Stimulated activated CD8-positive, alpha-beta memory T cell treated with anti-CD3 and anti-CD28 coated beads, Interleukin-15, amount 100 ng/mL, for 24 hours (primary cell): ENCODE results near the gene RHBDF1.
"Not testable (repeated sequence)": the region's sequence is repeated elsewhere in the genome, so short reads cannot be mapped to it uniquely, and the experiment has no call there.

ENCODE experiments used
- DNase-seq: peaks from one replicate; pipeline ENCODE4 v3.0.0-alpha.2; 2020; ENCODE audit warnings: low read depth

Gene RHBDF1

DNA sequence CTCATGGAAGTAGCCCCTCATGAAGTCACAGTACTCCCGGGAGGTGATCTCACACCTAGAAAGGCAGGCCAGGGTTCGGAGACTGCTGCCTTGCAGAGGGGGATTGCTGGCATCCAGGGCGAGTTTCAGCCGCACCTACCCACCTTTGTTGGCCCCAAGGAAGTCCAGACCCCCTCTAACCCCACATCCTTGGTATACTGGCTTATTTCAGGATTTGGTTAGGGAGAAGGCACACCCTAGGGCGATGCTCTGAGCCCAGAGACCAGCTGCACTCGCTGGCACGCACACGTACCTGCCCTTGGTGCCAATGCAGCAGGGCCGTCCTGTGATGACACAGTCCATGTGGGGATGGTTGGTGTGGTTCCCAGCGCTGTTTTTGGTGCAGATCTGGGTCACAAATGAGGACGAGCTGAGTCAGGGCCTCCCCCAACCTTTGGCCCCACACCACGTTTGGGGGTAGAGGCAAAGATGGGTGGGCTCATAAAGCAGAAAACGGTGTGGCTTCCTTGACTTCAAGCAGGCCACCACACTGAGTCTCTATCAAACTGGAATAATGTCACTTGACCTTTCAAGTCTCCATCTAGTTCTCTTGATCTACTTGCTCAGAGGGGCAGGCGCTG is 12.9 kb downstream of the RHBDF1 start:
- DNase-seq: no peak

DNA sequence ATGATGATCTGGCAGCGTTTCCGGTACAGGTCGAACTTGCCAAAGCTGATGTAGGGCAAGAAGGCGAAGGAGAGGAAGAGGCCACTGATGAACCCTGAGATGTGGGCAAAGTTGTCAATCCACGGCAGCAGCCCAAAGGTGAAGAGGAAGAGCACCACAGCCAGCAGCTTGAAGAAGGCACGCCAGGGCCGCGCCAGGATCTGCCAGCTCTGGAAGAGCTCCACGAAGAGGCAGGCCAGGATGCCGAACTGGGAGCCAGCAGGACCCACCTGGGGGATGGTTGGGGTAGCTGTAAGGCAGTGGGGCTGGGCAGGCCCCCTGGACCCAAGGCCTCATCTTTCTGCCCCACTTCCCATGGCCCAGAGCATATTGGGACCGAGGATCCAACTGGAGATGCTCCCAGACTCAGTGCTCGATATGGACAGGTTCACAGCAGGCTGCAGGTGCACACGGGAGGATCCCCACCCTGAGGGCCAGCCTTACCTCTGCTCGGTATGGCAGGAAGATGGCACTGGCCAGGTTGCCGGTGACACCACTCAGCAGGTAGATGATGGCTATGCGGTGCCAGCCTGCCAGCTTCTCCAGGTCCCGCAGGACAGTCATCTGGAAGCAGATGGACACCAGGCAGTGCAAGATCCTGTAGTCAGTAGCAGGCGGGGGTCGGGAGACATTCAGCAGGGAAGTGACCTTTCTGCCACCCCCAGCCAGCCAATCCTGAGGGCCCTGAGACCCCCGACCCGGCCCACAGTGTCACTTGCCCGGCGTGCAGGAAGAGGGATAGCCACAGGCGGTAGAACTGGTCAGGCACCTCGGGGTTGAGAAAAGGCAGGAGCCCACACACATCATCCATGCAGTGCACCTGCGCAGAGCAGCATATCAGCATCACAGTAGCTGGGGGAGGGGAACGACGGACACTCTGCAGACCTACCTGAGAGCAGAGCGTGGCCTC is 13.7 kb downstream of the RHBDF1 start:
- no peak for DNase-seq

DNA sequence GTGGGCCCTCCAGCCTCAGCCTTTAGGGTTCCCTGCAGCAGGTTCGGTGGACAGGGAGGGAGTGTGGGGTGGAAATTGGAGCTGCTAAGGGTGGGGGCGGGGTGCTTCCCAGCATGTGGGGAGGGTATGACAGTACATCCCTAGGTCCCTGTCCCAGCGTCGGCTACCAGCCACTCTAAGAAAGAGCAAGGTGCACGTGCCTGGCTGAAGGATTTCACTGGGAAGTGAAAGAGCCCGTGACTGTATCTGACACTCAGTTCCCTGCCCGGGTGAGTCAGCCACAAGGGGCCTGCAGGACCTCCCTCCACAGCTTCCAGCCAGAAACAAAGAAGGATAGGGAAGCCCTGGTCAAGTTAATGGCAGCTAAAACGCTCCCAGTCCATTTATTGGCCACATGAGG is 14.7 kb downstream of the RHBDF1 start:
- DNase-seq: no peak

DNA sequence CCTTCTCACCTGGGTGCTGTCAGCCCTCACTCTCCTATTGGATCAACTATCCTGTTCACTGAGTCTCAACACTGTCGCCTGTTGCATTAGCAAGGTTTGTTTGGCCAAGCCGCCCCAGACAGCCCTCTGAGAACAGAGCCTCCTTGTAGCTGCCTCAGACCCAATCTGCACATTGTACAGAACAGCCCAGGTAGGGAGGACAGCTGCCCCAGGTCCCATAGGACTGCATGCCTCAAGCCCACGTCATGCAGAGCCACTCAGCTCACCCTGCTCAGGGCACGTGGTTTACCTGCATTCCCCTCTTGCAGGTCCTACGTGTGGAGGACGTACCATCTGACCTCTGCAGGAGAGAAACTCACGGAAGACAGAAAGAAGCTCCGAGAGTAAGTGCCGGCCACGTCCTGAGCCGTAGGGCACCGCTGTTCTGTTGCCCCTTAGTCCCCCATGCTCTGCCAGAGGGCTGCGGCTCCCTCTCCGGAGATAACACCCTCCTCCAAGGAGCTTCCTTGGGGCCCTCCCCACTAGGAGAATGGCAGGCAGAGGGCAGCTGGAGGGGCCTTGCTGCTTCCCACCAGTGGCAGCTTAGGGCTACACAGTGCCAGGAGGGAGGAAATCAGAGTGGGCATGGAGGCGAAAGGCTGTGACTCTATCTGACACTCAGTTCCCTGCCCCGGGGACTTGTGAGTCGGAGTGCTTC is 16.1 kb downstream of the RHBDF1 start:
- DNase-seq: no peak

DNA sequence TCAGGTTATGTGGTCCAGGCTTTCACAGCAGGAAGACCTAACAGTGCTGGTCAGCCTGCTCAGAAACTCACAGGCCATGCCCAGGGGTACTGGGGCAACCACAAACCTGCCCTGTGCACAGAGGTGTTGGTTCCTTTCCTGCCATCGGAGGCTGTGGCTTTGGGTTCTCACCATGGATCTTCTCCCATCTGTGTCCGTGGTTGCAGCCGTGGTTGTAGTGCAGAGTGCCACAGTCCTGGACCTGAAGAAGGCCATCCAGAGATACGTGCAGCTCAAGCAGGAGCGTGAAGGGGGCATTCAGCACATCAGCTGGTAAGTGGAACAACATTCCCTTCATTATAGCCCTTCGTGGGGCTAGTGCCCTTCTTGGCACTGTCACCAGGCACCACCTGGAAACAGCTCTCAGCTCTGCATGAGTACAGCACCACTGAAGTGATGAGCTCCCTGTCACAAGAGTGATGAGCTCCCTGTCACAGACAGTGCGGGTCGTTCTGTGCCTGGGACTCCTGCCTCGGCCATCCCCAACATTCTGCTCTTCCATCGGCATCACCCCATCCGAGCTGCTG is 16.8 kb downstream of the RHBDF1 start:
- no peak for DNase-seq

DNA sequence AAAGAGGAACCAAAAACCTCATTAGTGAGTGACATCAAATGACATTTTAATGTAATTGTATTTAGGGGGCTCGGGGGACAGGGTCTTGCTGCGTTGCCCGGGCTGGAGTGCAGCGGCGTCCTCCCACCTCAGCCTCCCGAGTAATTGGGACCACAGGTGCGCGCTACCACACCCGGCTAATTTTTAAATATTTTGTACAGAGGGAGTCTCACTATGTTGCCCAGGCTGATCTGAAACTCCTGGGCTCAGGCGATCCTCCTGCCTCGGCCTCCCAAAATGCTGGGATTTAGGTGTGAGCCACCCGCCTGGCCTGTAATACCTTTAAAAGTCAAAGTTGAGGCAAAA is 18.2 kb downstream of the RHBDF1 start:
- no peak for DNase-seq

DNA sequence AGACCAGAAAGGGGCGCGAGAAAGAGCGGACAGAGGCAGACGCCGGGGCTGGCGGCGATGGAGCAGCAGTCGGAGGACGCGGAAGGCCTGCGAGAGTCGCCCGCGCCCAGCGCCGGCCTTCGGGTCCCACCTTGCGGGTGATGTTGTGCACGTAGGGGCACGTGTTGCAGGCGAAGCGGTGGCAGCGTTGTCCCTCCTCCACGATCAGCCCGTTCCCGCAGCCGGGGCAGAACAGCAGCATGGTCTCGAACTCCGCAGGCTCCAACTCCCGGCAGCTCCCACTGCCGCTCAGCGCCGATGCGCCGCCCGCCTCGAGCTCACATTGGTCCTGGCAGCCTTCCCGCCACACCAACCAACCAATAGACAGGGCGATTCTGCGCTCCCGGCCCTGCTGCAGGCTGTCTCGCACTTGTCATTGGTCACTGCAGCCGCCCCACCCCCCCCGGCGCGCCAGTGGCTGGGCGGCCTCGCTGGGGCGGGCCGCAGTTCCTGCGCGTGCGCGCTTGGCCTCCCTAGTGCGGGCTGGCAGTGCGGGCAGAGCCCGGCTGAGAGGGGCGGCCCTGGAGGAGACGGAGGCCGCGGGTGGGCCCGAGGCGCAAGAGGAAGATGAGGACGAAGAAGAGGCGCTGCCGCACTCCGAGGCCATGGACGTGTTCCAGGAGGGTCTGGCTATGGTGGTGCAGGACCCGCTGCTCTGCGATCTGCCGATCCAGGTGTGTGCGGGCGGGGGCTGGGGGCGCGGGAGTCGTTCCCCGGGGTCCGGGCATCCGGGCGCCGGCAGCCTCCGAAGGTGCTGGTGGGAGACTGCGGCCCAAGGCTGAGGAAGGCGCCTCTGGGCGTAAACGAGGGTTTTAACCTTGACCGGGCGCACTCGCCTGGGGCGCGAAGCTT is 18.8 kb downstream of the RHBDF1 start, which contains the start of the genes POLR3K and SNRNP25:
Gene POLR3K, minus strand, starts transcription at position 263 of the 891 bp plus-strand sequence. Its CDS starts 22 bp downstream, at position 241.
Gene SNRNP25, plus strand, starts transcription at position 483 of the 891 bp plus-strand sequence. Its CDS starts 189 bp downstream, at position 672.
- peak; percentile 94 for DNase-seq

- no peak for DNase-seq
Observed at GRCh38 chr16:50769-51591, 21.5 kb downstream of the RHBDF1 start.

GRCh38 chr16:47234-47633 is 25.2 kb downstream of the RHBDF1 start:
- no peak for DNase-seq

DNA sequence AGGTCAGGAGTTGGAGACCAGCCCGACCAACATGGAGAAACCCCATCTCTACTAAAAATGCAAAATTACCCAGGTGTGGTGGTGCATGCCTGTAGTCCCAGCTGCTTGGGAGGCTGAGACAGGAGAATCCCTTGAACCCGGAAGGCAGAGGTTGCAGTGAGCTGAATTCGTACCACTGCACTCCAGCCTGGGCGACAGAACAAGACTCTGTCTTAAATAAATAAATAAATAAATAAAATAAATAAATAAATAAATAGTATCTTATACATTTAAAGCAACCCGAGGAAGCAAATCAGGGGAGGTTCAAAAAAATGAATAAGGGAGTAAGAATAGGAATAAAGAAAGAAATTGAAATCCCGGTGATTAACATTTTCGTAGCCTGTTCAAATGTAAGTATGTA is 25.9 kb downstream of the RHBDF1 start:
- not testable (repeated sequence) for DNase-seq

DNA sequence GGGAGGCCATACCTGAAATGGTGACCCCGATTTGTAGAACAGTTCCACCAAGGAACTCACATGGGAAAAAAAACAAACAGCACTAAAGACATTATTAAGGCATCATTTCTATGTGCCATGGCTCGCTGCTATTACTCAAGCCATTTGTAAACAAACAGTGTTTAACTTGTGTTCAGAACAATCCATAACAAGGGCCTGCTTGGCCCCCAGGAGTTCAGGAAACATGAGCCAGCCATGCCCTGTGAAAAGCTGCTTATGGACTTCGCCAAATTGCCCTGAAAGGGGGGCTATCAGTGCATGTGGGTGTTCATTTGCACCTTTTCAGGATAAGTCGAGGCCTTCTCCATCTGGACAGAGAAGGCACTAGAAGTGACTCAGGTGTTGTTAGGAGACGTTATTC is 27.0 kb downstream of the RHBDF1 start:
- DNase-seq: no peak

DNA sequence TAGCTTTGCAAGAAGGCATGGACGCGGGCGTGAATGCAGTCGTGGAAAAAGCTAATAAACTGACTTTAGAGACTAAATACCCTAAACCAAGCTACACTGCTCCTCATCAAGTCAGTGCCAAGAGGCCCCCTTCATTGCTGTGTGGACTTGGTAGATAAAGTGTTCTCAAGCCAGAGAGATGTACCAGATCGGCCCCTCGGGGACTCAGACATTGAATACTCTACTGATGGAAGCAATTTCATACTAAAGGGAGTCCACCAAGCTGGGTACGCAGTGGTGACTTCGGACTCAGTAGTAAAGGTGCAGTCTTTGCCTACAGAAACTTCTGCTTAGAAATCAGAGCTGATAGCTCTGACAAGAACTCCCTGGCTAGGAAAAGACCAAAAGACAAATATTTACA is 27.8 kb downstream of the RHBDF1 start:
- no peak for DNase-seq

GRCh38 chr16:43294-43693 is 29.1 kb downstream of the RHBDF1 start:
- no peak for DNase-seq

GRCh38 chr16:42691-43090 is 29.7 kb downstream of the RHBDF1 start:
- no peak for DNase-seq

- no peak for DNase-seq
Observed at GRCh38 chr16:42069-42457, 30.4 kb downstream of the RHBDF1 start.

DNA sequence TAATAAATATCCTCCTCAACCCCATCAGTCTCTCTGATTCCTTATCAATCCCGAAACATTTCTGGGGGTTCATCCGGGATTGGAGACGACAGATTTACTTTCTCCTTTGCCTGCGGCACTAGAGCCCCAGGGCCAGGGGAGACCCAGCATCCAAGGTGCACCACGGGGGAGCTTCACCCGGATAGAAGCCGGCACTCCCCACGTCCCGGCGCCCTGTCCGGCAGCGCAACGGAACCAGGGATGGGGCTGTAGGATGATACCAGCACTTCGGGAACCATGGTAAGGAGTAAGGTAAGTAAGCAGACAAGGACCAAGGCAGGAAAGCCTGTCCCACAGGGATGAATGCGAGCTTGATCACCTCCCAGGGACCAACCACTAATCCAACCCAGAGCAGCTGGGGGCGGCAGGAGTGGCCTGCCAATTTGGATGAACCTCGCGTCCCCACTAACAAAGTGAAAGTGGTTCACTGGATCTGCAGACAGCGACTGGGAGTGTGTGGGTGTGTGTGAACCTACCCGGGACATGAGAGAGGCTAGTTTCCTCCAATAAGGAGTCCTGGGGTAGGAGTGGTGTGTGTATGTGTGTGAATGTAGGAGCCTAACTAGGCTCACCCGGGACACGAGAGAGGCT is 30.9 kb downstream of the RHBDF1 start:
- no peak for DNase-seq

DNA sequence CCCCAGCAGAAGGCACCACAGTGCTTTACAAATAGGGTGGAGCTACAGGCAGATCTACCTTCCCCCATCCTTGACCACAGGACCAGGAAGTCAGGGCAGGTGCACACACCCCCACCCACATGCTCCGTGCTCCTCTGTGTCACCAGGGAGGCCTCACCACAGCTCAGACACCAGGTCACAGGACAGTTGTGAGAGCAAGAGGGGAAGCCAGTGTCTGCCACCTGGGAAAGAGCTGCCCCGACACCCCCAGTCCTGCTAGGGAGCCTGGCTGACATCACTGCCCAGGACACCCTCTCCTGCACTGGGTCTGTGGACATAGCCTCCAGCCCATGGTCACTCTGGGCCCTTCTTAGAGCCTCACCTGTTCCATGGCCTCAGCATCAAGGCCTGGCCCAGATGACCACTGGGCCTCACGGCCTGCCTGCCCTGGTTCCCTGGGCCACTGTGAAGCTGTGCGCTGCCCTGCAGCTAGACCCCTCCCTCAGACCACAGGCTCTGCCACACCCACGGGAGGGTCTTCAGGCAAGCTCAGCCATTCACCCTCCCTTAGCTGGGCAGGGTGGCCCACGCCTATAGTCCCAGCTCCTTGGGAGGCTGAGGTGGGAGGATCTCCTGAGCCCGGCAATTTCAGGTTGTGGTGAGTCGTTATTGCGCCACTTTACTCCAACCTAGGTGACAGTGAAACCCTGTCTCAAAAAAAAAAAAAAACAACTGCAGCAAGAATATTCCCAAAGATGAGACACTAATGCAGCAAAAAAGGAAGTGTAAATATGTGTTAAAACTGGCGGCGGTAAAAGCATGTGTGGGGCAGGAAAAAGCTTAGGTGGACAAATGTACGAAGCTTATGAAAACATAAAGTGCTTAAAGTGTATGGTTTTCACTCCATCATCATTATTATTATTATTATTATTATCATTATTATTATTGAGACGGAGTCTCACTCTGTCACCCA is 33.2 kb downstream of the RHBDF1 start:
- no peak for DNase-seq

GRCh38 chr16:38206-38605 is 34.2 kb downstream of the RHBDF1 start:
- DNase-seq: not testable (repeated sequence)

DNA sequence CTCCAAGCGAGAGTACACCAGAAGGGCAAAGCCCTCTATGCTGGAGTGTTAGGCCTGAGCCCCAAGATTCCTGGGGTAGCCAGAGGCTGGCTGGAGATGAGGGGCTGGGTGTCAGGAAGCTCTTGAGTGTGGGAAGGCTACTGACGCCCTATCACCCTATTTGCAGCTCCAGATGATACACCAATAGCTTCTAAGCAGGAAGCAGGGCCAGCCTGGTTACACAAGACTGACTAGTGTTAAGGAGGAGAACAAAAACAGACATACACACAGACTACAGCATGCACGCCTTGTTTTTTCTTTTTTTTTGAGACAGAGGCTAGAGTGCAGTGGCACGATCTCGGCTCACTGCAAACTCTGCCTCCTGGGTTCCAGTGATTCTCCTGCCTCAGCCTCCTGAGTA is 34.9 kb downstream of the RHBDF1 start:
- no peak for DNase-seq
